ENCODE data around the gene PRR5L.
"Not testable (repeated sequence)": the region's sequence is repeated elsewhere in the genome, so short reads cannot be mapped to it uniquely, and the experiment has no call there.

Gene PRR5L

DNA sequence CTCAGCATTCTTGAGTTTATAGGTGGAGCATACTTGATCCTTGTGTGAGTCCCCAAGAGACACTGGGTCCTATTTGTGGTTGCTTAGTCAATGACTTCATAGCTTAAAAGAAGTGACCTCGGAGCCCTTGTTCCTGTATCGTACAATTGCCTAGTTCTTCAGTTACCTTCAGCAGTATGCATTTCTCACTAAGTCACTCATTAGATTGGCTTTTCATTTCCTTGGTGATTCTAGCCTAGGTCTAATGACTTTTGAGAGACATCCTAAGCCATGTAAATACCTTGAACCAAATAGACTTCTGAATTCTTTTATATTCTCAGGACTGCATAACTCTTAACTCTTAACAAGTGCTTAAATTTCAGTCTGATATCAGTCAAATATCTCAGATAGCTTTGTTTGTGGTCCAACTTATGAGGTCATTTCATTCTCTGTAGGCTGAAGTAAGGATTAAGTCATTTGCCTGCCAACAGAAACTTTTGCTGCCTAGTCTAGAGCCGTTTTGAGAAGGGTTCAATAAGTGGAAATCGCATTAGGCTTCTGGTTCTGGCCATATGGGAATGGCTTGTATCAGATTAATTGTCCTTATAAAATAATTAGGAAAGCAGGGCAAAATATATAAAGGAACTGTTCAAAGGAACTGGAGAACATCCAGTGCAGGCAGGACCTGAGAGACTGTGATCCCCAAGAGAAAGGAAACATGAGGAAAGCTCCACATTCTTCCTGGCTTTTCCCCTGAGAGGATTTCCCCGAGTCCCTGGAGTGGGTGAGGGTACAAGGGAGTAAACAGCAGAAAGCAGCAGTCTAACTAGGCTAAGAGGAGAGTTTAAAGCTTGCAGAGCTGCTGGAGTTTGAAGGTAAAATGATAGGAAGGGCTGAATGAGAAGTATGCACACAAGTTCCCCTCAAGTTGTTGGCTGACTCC, 174.1 kb downstream of the PRR5L start:
- DNase-seq, result no peak

DNA sequence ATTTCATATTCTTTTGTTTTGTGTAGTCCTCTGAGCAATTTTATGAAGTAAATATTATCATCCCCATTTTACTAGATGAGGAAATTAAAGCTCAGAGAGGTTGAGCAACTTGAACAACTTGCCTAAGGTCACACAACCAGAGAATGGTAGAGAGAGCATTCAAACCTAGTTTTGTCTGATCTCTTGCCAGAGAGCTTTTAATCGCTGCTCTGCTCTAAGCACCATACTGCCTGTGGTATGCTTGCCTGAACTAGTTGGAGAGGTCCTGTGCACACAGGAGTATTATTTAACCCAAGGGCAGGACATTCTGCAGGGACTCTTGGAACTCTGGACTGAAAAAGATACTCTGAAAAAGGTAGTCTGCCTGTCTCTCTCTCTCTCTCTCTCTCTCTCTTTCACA, 175.5 kb downstream of the PRR5L start:
- DNase-seq, result no peak

DNA sequence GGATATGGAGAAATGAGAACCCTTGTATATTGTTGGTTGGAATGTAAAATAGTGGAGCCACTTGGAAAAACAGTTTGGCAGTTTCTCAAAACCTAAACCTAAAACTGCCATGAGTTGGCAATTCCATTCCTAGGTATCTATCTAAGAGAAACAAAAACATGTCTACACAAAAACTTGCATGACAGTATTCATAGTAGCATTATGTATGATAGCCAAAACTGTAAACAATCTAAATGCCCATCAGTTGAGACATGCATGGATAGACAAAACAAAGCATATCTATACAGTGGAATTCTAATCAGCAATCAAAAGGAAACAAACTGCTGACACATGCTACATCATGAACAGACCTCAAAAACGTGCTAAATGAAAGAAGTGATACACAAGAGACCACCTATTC, 179.1 kb downstream of the PRR5L start:
- no peak for DNase-seq

DNA sequence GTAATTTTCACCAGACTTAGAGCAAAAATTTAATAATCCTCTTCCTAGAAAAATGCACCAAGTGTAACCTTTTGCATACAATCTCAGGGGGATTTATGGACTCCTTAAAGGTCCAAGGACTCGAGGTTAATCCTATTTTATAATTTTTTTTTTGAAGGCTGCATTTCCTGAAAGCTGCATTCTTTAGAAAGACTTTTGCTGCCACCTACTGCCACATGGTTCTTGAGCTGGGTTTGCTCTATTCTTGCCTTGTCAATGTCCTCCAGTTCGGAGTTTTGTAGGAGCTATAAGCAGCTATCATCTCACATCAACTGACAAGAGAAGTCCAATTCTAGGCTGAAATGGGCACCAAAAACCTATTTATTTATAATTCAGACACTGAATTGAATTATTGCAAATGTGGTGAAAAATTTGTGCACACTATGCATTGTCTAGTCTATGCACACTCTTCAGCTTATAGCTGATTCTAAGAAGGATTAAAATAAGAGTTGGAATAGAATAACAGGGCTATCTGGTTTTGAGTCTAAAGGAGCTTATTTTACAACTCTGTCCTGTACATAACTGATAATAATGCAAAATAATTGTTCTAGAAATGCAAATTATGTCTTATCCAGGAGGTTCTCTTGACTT, 182.7 kb downstream of the PRR5L start:
- DNase-seq, result no peak

DNA sequence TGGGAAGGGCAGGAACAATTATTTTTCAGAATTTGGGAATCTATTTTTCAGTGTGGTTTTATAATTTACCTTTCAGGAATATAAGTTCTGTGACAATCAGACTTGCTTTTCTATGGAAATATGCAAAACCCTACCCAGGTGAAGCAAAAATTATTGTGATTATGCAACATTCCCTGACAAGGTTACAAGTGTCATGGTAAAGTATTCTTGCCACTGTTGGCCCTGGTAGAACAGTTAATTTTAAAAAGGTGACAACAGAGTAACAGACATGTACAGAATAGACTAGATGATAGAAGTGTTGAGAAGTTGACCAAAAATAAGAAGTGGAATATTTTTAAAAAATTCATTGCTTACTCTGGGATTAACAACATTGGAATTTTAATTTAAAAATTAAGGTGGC, 184.7 kb downstream of the PRR5L start:
- DNase-seq, result no peak

DNA sequence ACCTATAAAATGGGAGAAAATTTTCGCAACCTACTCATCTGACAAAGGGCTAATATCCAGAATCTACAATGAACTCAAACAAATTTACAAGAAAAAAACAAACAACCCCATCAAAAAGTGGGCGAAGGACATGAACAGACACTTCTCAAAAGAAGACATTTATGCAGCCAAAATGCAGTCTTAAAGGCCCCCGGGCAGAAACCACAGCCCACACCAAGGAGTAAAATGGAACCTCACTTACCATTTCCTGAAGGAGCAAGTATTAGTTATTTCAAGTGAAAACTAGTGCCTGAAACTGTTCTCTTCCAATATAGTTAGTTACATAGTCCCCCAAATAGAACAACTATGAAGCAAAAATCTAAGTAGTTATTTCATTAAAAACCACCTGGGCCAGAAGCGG, 187.0 kb downstream of the PRR5L start:
- not testable (repeated sequence) for DNase-seq

DNA sequence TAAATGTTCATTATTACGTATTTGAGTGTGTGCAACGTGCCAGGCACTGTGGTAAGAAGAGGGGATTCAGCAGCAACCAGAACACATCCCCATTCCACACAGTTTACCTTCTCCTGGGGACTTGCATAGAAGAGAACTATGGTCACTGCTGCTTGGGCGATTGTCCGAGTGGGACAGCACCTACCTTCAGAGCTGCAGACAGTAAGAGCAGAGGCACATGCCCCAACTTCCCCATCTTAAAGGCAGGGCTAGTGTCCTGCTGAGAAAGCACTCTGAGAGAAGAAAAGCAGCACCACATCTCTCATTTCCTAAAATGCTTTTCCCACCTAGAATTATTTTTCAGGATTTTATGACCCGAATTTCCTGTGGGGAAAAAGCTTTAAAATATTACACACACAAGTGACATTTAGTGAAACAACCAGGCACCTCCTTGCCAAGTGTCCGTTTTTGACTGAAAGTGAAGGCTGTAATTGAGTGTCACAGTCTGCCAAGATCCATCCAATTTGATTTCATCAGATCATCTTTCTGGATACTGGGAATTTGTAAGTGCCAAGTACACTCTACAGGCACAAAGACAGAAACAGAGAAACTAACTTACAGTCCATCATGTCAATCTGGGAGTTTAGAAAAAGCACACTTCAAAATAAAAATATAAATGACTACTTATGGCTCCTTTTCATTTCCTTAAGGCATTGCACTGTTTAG, 189.4 kb downstream of the PRR5L start:
- no peak for DNase-seq

DNA sequence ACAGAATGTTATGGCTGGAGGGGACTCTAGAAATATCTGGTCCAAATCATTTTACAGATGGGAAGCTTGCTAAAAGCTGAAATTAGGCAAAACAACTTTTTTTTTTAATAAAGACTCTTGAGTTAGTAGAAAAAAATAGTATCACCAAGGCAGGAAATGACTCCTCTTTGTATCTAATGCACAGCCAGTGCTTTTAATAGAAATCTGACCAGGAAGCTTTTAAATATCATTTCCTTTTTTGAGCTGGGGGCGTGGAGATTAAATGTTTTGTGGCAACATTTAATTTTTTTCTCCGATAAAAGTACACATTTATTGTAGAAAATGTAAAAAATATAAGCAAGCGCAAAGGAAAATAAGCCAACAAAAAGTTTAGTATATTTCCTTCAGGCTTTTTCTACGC, 191.5 kb downstream of the PRR5L start:
- DNase-seq, result no peak

DNA sequence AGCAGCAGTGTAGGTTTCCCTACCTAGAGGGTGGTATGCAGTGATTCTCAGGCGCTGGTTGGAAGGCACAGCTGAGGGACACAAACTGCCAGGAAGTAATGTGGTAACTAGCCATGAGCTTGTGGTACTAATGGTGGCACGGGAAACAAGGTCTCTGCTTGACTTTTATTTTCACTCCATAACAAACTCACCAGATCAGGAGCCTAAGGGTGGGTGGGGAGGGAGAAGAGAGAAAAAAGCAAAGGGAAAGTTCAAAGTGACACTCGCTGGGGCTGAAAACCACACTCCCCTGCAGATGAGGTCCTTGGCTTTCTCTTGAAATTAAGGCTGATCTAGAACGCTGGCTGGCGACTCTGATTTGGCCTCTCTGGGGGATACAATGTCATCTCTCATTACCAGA, 192.0 kb downstream of the PRR5L start:
- DNase-seq, result no peak

DNA sequence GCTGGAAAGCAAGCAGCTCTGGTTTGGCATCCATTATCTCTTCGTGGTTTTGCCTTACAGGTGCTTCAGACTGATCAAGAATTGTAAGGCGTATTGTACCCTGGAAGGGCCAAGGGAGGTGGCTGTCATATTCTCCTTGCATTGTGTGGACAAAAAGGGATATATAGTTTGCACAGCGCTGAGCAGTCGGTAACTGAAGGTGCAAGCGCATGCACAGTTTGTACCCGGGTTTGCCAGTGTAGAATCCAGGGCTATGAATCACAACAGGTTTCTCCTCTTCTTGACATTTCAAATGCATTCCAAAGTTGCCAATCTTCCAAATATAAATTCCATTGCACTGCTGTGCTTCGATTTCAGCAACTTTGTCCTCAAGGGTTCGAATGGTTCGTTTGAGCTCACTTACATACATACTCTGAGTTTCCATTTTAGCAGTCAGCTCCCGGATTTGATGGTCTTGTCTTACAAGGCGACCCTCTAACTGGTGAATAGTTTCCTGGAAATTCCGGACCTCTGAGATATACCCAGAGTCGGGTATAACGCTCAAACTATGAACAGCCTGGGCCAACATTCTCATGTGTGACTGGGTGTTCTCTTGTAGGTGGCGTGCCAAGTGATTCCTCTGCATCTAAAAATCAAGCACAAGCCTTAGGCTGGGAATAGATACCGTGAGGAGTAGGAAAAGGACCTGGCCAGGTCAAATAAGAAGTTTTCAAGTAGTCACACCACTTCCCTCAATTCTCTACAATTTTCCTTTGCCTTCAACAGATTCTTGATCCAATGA, 194.1 kb downstream of the PRR5L start:
- DNase-seq, result no peak

DNA sequence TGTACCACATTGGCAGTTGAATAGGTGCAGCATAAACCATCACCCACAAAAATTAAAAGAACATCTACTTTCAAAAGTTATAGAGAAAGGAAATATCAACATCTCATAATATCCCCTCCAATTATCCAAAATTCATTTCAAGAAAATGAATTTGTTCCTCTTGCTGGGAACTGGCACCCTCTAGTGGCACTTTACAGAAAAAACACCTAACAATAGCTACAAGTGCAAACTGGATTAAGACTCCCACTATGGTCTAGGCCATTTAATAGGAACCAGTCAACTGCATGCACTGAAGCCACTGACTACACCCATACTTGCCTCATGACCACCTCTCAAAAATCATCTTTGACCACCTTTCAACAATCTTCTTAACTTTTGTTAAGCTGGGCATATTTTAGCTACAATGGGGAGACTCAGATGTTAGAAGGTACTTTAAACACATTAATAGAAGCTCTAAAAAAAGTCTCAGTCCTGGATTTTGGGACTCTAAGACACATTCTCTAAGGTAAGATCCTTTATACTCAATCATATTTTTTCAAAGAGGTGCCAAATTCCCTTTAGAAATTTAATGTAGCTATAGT, 196.7 kb downstream of the PRR5L start:
- no peak for DNase-seq

DNA sequence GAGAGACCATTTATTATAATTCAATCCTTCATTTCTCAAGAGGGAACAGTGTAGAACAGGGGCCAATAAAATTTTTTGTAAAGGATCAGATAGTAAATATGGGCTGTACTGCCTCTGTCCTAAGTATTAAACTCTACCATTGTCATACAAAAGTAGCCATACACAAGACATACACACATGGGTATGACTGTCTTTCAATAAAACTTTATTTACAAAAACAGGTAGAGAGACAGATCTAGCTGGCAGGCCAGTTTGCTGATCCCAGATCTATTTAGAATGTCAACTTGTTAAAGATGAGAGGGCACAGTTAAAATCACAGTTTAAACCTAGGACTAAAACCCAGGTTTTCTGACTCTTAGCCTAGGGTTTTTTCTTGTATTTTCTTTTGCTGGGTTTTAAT, 197.2 kb downstream of the PRR5L start:
- no peak for DNase-seq

DNA sequence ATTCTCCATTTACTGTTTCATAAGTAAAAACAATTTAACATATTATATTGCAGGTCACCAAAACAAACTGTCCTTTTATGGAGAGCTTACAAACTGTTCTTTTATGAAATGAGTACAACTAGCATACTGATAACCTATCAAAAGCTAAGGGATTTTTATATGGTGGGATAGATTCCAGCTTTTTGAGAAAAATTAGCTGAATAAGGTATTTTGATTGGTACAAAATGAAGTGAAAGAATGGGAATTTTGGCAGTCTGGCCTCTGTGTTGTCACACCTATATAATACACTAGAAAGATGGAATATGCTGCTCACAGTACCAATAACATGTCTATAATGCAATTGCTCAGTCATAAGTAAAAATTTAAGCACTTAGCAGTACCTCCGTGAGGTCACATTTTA, 202.6 kb downstream of the PRR5L start:
- no peak for DNase-seq

DNA sequence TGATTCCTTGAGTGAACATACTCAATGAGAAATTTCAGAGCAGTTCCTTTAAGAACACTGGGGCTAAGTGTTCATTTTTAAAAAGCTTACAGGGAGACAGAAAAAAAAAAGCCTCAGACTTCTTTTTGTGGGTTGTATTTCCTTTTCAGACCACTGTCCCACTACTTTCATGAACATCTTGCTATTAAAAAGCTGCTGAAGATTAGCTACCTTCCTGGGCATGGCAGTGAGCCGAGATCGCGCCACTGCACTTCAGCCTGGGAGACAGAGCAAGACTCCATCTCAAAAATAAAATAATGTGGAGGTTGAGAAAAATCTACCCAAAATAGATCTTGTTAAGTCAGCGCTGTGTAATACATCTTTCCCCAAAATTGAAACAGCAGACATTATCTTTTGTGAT, 203.2 kb downstream of the PRR5L start:
- no peak for DNase-seq

DNA sequence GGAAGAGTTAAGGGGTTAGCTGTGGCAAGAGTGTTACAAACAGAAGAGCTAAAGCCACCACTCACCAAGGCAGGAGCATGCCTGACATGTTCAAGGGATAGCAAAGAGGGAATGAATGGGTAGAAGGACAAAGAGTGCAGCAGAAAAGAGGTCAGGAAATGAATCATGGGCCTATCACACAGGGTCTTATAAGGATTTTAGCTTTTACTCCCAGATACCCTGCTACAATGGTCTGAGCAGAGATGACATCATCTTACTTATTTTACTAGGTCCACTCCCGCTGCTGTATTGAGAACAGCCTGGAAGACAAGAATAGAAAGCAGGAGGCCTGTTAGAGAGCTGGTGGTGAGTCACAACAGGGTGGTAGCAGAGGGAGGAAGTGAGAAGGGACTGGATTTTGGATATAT, 204.2 kb downstream of the PRR5L start:
- no peak for DNase-seq

DNA sequence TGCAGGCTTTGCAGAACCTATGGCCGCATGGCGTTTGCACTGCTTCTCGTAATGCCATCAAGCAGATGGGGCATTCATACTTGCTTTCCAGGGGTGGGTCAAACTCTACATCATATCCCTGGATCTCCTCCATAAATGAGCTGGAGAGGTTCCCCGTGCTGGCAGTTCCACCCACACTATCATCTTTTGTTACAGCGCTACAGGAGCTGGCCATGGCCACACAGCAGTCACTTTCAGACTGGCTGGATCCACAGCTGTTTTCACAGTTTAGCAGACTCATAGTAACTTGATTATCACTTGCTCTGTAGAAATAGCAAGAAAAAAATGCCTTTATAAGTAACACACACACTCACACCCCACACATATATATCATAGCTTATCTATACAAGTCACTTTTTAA, 205.1 kb downstream of the PRR5L start:
- DNase-seq, result no peak

DNA sequence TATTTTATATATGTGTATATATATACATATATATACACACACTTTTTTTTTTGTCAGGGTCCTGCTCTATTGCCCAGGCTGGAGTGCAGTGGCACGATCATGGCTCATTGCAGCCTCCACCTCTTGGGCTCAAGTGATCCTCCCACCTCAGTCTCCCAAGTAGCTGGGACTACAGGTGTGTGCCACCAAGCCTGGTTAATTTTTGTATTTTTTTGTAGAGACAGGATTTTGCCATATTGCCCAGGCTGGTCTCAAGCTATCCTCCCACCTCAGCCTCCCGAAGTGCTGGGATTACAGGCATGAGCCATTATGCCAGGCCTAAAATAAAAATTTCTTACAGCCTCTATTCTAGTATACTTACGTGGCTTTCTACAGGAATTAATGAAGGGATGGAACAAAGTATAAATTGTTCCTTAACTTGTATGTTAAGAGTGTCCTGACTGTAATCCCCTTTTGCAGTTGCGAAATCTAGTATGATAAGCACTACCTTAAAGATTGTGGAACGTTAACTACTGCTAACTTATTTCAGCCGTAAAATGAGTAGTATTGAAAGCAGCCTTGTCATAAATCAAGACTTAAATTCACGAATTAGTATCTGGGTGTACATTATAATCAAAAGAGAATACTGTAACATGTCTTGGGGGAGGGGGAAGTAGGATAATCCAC, 211.9 kb downstream of the PRR5L start:
- no peak for DNase-seq

DNA sequence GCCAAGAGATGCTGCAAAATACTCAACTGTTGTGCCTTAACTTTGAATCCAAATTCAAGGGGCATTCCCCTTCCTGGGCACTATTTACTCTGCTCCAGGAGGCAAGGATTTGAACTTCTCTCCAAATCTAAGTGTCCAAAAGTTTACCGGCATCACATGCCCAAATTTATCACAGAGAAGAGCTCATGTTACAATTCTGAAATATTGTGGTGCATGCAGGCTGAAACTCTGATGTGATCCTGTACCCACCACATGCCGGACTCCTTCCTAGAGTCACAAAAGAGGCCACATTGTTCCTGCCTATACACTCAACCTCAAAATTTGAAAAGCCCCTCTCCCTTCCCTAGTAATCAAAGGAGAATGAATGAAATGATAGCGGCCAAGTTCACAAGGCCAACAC, 212.7 kb downstream of the PRR5L start:
- no peak for DNase-seq

DNA sequence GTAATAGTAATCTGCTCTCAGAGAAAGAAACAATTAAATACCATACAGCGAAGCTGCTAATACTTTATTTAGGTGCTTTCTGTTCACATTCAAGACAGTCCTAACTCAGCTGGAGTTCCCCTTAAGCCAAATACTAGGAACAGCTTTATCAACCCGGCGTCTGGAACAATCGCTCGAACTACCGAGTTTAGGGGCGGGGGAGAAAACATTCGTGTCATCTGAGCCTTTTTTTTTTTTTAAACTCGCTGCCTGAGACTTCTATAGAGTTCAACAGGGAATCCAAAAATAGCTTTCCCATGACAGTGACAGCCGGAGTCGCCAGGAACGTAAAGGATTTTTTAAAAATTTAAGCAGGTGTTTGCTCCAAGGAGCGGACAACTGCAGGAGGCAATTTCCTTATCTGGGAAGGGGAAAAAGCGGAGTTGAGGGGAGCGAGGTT, 213.1 kb downstream of the PRR5L start:
- peak; percentile 23 for DNase-seq

DNA sequence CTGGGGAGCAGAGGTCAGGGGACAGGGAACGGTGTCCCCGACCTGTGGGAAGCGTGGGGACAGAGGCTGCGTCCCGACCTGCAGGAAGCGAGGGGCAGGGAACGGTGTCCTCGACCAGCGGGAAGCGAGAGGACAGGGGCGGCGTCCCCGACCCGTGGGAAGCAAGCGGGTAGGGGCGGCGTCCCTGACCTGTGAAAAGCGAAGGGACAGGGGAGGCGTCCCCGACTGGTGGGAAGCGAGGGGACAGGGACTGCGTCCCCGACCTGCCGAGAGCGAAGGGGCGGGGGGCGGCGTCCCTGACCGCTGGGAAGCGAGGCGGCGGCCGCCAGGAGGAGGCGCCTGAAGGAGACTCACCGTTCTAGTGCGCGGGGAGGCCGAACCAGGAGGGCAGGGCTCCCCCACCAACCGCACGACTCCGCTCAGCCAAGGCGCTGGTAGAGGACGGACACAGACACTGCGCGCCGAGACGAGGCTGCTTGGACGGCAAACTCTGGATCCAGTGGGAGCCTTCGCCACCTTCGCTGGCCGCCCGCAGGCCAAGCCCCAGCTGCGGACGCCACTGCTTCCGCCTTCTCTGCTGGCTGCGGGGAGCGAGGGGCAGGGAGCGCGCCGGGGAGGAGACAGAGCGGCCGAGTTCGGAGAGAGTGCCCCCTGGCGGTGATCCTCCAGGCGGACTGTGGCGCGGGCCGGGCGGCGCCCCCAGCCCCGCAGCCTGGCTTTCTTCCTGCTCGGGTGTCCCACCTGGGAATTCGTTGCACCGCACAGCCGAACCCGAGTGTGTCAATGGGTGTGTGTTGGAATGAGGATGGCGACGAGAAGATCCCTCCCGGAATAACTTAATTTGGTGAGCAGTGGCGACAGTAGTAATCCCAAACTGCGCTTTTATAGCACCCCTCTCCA, 213.9 kb downstream of the PRR5L start, which contains the start of gene TRAF6:
Gene TRAF6 (minus strand): TSS at position 579 of the 900 bp plus-strand sequence. CDS start 8,757 bp downstream, outside the sequence.
- DNase-seq, result peak; percentile 82

DNA sequence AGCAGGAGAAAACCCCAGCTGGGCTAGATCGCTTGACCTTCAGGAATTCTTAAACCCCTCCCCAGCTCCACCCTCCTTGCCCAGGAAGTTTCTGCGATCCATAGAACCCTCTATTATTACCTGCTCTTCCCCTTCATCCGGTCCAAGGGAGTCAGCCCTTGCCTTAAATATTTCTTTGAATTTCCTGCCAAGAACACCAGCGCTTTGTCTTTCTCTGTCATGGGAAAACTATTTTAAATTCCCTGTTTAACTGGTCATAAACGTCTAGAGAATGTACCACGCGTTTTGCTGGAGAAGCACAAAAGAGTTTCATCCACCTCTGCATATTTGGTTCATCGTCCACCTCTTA, 214.5 kb downstream of the PRR5L start:
- no peak for DNase-seq
